Endothelial cell of umbilical vein (primary cell): ENCODE results near the gene BMP10.

ENCODE experiments used
- EZH2 ChIP-seq: IDR thresholded peaks from 2 replicates; pipeline ENCODE4 v1.6.1; 2012; ENCODE audit warnings: borderline replicate concordance, low read depth, mild to moderate bottlenecking, moderate library complexity, low read length, inconsistent platforms; ENCODE audit not compliant: severe bottlenecking
- MYC ChIP-seq: IDR thresholded peaks from one replicate; pipeline ENCODE4 v1.6.1; 2011; ENCODE audit warnings: mild to moderate bottlenecking, low read depth, low read length
- POLR2A ChIP-seq: IDR thresholded peaks from 2 replicates; pipeline ENCODE4 v1.6.1; 2012; ENCODE audit warnings: low read depth, mild to moderate bottlenecking, control low read depth, low read length
- POLR2AphosphoS5 ChIP-seq: IDR thresholded peaks from 2 replicates; pipeline ENCODE4 v1.6.1; 2012; ENCODE audit warnings: low read depth, mild to moderate bottlenecking, control low read depth, low read length, moderate library complexity; ENCODE audit not compliant: insufficient read depth
- TF ChIP-seq, protein P1 (sequence below), 2 donors: IDR thresholded peaks; 1 replicate in 1 of 2; 2 replicates in 1 of 2; pipeline ENCODE4 v1.5.1; 2011; ENCODE audit warnings: low read length in 2 of 2, mild to moderate bottlenecking in 2 of 2, moderate library complexity in 2 of 2, control low read depth in 1 of 2, inconsistent platforms in 1 of 2, low read depth in 1 of 2; ENCODE audit not compliant: insufficient read depth in 1 of 2; ENCODE audit errors: extremely low read depth in 1 of 2
- TF ChIP-seq, protein P2 (sequence below): IDR thresholded peaks from 2 replicates; pipeline ENCODE4 v1.6.1; 2011; ENCODE audit not compliant: insufficient read depth, insufficient read length

- TF ChIP-seq, protein P1, sequence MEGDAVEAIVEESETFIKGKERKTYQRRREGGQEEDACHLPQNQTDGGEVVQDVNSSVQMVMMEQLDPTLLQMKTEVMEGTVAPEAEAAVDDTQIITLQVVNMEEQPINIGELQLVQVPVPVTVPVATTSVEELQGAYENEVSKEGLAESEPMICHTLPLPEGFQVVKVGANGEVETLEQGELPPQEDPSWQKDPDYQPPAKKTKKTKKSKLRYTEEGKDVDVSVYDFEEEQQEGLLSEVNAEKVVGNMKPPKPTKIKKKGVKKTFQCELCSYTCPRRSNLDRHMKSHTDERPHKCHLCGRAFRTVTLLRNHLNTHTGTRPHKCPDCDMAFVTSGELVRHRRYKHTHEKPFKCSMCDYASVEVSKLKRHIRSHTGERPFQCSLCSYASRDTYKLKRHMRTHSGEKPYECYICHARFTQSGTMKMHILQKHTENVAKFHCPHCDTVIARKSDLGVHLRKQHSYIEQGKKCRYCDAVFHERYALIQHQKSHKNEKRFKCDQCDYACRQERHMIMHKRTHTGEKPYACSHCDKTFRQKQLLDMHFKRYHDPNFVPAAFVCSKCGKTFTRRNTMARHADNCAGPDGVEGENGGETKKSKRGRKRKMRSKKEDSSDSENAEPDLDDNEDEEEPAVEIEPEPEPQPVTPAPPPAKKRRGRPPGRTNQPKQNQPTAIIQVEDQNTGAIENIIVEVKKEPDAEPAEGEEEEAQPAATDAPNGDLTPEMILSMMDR (IDR thresholded peaks at IDR 0.05; ENCODE audit: extremely low read depth in 1 of 2, insufficient read depth in 1 of 2, low read depth in 1 of 2, low read length in 2 of 2): no peak
- TF ChIP-seq EZH2 (no peak), MYC (no peak), POLR2A (no peak), POLR2AphosphoS5 (no peak)
- TF ChIP-seq, protein P2, sequence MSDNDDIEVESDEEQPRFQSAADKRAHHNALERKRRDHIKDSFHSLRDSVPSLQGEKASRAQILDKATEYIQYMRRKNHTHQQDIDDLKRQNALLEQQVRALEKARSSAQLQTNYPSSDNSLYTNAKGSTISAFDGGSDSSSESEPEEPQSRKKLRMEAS: no peak
These were observed 45.0 kb upstream of the BMP10 start for GRCh38 chr2:68916226-68916625.
